GM12872 (cell line): ENCODE results near the gene TNRC6A.

ENCODE experiments used
- TF ChIP-seq, protein P1 (sequence below): IDR thresholded peaks from 3 replicates; pipeline ENCODE4 v1.5.1; 2011; ENCODE audit warnings: low read depth, mild to moderate bottlenecking, low read length, moderate library complexity; ENCODE audit not compliant: insufficient read depth

Gene TNRC6A

GRCh38 chr16:24766057-24766456 is 36.6 kb downstream of the TNRC6A start:
- TF ChIP-seq, protein P1, sequence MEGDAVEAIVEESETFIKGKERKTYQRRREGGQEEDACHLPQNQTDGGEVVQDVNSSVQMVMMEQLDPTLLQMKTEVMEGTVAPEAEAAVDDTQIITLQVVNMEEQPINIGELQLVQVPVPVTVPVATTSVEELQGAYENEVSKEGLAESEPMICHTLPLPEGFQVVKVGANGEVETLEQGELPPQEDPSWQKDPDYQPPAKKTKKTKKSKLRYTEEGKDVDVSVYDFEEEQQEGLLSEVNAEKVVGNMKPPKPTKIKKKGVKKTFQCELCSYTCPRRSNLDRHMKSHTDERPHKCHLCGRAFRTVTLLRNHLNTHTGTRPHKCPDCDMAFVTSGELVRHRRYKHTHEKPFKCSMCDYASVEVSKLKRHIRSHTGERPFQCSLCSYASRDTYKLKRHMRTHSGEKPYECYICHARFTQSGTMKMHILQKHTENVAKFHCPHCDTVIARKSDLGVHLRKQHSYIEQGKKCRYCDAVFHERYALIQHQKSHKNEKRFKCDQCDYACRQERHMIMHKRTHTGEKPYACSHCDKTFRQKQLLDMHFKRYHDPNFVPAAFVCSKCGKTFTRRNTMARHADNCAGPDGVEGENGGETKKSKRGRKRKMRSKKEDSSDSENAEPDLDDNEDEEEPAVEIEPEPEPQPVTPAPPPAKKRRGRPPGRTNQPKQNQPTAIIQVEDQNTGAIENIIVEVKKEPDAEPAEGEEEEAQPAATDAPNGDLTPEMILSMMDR = no peak

DNA sequence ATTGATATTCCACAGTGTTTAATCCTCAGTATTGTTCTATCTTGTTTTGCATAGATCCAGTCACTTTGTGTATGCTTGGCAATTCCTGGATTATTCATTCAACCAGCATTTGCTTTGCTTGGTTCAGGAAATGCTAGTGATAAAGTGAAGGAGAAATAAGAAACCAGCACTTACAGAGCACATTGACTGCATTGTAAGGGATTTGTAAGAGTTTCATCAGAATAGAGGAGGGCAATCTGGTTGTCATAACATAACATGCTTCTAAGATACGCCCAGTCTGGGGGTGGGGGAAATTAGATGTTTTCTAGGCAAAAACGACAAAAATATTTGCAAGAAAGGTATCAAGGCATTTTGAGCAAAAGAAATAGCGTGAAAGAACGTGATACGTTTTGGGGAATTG is 40.4 kb downstream of the TNRC6A start:
- TF ChIP-seq, protein P1 = no peak

DNA sequence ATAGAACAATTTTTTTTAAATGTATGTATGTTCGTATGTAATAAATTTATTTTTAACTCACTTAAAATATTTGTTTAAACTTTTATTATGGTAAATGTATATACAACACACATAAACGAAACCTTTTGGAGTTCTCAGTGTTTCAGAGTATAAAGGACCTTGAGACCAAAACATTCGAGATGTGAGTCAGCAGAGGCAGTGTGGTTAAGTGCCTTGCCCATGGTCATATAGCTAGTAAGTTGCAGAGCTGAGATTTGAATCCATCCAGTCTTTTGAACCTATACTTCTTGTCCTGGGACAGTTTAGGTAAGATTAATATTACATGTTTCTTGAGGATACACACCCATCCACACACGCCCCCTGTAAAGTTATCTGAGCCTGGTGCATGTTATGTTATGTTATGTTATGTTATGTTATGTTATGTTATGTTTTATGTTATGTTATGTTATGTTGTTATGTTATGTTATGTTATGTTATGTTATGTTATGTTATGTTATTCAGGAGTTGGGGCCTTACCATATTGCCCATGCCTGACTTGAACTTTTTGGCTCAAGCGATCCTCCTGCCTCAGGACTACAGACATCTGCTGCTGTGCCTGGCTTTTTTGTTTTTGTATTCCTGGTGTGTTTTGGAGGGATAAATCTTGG is 41.8 kb downstream of the TNRC6A start:
- TF ChIP-seq, protein P1 = no peak

DNA sequence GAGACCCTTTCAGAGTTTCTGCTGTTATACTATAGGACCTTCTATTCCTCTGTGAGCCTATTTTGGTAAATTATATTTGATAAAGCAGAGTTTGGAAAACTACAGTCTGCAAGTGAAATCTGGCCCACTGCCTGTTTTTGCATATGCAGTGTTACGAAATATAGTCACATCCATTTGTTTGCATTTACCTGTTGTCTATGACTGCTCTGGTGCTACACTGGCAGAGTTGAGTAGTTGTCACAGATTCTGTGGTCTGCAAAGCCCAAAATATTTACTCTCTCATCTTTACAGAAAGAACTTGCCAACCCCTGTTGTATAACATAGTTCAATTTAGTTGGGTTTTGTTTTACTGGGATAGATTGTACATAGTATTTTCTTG is 42.3 kb downstream of the TNRC6A start:
- TF ChIP-seq, protein P1 = no peak

GRCh38 chr16:24773771-24774427 is 44.4 kb downstream of the TNRC6A start:
- TF ChIP-seq, protein P1 = no peak

- TF ChIP-seq, protein P1 = no peak
Measured at GRCh38 chr16:24774510-24774909, 45.1 kb downstream of the TNRC6A start.

- TF ChIP-seq, protein P1 = no peak
Measured at GRCh38 chr16:24775455-24775854, 46.0 kb downstream of the TNRC6A start.
